ENCODE measurements around the gene TDRD9. TPM values are rescaled to one million over a fixed set of nuclear protein-coding genes. Genes with fewer than 3 reads are reported as not detected.
"Not testable (repeated sequence)": the region's sequence is repeated elsewhere in the genome, so short reads cannot be mapped to it uniquely, and the experiment has no call there.

Gene TDRD9
- total RNA-seq, 2 donors from 2014 or later: 0.95 TPM; not detected in 1

DNA sequence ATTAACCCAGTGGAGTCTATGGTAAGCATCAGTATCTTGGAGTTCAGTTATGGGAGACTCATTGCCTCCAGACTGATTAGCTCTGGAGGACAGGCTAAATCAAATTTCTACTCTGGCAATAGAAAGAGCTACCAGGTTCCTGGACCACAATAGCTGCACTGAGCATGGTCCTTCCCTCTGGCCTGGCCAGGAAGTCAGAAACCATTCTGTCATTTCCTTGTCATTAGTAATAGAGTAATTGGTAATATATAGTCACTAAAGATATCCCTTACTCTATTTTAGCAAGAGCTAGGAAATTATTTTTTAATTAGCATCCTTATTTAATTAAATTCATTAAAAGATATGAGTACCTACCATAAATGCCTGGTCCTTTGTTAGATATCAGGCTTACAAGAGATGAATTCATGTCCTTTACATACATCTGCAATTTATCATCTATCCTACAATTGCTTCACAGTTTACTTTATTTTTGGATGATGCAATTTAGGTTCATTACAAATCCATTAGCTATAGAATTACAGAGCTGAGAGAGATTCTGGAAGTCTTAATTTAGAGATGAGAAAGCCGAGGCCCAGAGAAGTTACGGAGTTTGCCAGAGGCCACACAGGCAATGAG is 23.7 kb upstream of the TDRD9 start:
- Mint-ChIP-seq H3K27me3 (peaks cover 3% of the 10 kb centered on the region), H3K36me3 (ENCODE audit: low read depth) (peaks cover 6% of the 10 kb centered on the region), H3K4me3 (no peak overlapping the region), H3K4me1 (no peaks in the 10 kb centered on the region), H3K9me3 (no peaks in the 10 kb centered on the region), H3K27ac (no peak overlapping the region)
- ATAC-seq (replicated peaks): no peak

DNA sequence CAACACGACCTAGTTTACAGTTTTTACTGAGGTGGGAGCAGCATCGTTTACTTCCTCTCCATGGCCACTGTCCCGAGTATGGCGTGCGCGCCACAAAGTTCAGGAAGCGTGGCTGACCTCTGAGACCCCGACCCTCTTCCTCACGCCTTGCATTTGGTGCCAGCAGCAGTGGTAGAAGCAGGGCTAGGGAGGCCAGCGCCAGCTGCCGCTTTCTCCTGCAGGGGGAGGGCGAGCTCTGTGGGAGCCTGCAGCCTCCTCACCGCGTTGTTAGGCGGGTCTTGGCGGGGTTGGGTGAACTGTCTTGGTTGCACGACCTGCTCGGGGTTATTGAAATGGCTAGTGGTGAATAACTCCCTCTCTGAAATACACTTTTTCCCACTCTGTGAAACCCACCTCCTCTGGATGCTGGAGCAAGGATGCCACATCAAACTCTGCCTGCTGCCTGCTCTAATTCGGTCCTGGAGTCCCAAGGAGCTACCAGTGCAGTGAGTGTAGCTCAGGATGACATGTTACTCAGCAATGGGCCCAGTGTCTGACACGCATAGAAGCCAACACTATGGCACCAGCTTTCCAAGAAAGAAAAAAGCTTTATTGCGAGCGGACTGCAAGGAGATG is 22.3 kb upstream of the TDRD9 start:
- H3K36me3 Mint-ChIP-seq (ENCODE audit: low read depth): peaks cover 6% of the 10 kb centered on the region
- H3K27ac Mint-ChIP-seq: no peak overlapping the region
- no peaks in the 10 kb centered on the region for H3K9me3 Mint-ChIP-seq
- peaks cover 3% of the 10 kb centered on the region for H3K27me3 Mint-ChIP-seq
- H3K4me1 Mint-ChIP-seq: peaks cover 6% of the 10 kb centered on the region
- no peak overlapping the region for H3K4me3 Mint-ChIP-seq
- ATAC-seq (replicated peaks): no peak

DNA sequence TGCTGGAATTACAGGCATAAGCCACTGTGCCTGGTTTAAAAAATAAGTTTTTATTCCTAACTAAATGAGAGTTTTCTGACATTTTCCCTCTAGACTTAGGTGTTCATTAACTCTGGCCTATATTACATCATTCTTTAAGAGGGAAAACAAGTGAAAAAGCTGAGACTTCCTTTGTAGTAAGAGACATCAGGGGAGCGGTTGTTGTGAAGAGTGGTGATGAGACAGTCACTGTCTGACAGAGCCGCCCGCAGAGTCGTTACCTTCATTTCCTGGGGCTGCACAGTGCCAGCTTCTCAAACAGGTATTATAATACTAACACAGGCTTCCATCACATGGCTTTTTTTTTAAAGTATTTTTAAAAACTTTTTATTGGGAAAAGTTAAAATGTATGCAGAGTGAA is 19.7 kb upstream of the TDRD9 start:
- ATAC-seq (replicated peaks): no peak

DNA sequence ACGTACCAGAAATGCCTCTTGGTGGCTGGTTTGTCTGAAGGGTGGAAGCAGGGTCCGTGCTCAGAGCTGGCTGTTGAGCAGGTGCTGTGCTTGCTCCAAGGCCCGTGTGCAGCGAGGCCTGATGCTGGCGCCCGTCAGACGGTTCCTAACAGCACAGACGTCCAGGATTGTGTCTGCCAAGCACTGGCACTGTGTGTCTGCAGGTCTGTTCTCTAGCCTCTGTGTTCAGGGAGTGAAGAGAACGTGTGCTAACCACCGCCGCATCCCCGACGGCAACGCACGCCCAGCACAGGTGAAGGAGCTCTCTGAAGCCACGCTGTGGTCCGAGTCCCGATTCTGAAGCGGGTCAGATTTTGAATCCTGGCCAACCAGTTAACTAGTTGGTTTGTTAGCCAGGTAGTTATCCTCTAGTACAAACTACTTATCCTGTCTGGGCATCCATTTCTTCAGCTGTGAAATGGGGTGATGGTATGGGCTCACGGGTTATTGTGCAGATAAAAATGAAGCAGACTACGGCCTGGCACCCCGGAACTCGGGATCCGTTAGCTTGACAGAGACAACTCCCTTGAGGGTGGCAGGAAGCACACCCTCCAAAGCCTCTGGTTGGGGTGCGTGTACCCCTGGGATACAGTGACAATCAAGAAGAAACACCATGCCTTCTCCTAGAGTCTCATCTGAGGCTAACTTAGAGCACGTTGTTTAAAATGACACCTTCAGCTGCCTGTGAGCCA is 18.6 kb upstream of the TDRD9 start:
- no peak for ATAC-seq (replicated peaks)
- Mint-ChIP-seq H3K4me3 (peak overlapping the region; percentile 16), H3K27ac (peak overlapping the region; percentile 26), H3K9me3 (no peaks in the 10 kb centered on the region), H3K4me1 (peaks cover 6% of the 10 kb centered on the region), H3K27me3 (peaks cover 3% of the 10 kb centered on the region), H3K36me3 (ENCODE audit: low read depth) (peaks cover 36% of the 10 kb centered on the region)

More for the DNA sequence above, 19.7 kb upstream of the TDRD9 start:
- Mint-ChIP-seq H3K27ac (no peak overlapping the region), H3K27me3 (peaks cover 3% of the 10 kb centered on the region), H3K4me1 (peaks cover 6% of the 10 kb centered on the region), H3K9me3 (no peaks in the 10 kb centered on the region), H3K36me3 (ENCODE audit: low read depth) (peaks cover 25% of the 10 kb centered on the region), H3K4me3 (no peak overlapping the region)

DNA sequence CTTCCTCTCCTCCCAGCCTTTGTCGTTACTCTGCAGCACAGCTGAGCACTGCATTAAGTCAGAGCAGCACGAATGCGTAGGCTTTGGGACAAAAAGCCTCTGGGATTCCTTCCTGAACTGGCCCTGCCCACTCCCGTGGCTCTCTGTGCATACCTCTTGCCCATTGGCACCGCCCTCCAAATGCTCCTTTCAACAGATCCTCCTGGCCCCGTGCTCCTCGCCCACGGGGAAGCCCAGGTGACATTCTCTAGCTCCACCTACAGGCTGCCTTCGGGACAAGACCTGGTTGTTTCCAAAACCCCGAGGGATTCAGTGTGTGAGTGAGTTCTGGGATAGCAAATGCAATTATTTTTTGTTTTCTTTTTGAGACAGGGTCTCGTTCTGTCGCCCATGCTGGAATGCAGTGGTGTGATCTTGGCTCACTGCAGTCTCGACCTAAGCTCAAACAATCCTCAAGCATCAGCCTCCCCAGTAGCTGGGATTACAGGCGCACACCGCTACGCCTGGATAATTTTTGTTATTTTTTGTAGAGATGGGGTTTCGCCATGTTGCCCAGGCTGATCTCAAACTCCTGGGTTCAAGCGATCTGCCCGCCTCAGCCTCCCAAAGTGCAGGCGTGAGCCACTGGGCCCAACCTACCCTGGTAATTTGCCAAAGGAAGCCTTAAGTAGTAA is 17.9 kb upstream of the TDRD9 start:
- Mint-ChIP-seq H3K36me3 (ENCODE audit: low read depth) (peaks cover 43% of the 10 kb centered on the region), H3K9me3 (no peaks in the 10 kb centered on the region), H3K4me3 (peak overlapping the region; percentile 16), H3K27me3 (peaks cover 3% of the 10 kb centered on the region), H3K4me1 (peaks cover 6% of the 10 kb centered on the region), H3K27ac (peak overlapping the region; percentile 26)
- peak; percentile 97 for ATAC-seq (replicated peaks)

DNA sequence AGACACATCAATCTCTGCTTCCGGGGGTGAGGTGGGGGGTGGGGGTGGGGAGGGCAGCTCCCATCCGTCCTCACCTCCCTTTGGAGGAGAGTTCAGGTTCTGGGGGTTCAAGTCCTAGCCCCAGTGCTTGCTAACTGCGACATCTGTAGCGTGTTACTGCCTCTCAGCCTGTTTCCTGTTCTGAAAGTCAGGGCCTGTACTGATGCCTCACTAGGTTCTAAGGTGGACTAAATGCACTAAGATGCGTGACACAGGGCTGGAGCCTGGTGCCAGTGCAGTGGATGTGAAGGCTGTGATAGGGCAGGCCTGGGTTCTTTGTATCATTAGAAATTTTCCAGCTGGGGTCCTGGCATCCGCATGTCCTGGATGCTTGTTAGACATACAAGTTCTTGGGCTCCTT is 17.3 kb upstream of the TDRD9 start:
- no peak for ATAC-seq (replicated peaks)
- H3K9me3 Mint-ChIP-seq: no peaks in the 10 kb centered on the region
- H3K27ac Mint-ChIP-seq: no peak overlapping the region
- peaks cover 6% of the 10 kb centered on the region for H3K4me1 Mint-ChIP-seq
- H3K4me3 Mint-ChIP-seq: no peak overlapping the region
- peaks cover 49% of the 10 kb centered on the region for H3K36me3 Mint-ChIP-seq (ENCODE audit: low read depth)
- H3K27me3 Mint-ChIP-seq: peaks cover 2% of the 10 kb centered on the region

DNA sequence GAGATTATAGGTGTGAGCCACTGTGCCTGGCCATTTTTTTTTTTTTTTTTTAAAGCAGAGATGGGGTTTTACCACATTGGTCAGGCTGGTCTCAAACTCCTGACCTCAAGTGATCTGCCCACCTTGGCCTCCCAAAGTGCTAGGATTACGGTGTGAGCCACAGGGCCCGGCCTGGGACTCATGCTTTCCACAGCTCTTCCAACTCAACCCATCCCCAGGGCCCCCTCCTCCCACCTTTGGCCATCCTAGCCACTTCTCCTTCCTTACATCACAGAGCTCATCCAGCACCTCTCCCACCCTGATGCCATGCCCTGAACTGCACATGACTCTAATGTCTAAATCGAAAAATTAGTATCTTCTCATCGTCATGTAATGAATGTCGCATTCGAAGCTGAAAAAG is 12.6 kb upstream of the TDRD9 start:
- no peak overlapping the region for H3K27ac Mint-ChIP-seq
- H3K4me3 Mint-ChIP-seq: no peak overlapping the region
- no peaks in the 10 kb centered on the region for H3K27me3 Mint-ChIP-seq
- ATAC-seq (replicated peaks): no peak
- no peaks in the 10 kb centered on the region for H3K9me3 Mint-ChIP-seq
- H3K4me1 Mint-ChIP-seq: no peaks in the 10 kb centered on the region
- peaks cover 66% of the 10 kb centered on the region for H3K36me3 Mint-ChIP-seq (ENCODE audit: low read depth)

DNA sequence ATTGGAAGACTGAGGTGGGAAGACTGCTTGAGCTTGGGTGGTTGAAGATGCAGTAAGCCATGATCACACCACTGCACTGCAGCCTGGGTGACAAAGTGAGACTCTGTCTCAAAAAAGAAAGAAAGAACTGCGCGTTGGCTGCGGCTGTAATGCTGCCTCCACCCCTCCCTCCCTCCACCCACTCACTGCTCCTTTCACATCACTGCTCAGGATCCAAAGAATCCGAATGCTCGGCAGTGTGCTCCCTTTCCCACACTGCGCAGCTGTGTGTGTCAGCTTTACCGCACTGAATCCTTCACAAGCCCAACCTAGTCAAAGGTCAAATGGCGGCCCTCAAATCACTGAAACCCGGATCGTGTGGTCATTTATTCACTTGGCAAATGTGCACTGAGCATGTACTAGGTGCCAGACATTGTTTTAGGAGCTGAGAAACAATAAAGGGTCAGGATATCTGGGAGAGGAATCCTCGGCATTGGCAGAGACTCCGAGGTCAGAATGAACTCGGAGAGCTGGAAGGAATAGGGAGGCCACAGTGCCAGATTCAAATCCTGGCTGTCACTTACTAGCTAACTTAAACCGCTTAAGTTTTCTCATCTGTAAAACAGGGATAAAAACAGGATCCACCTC is 11.5 kb upstream of the TDRD9 start:
- no peak for ATAC-seq (replicated peaks)
- no peak overlapping the region for H3K4me3 Mint-ChIP-seq

DNA sequence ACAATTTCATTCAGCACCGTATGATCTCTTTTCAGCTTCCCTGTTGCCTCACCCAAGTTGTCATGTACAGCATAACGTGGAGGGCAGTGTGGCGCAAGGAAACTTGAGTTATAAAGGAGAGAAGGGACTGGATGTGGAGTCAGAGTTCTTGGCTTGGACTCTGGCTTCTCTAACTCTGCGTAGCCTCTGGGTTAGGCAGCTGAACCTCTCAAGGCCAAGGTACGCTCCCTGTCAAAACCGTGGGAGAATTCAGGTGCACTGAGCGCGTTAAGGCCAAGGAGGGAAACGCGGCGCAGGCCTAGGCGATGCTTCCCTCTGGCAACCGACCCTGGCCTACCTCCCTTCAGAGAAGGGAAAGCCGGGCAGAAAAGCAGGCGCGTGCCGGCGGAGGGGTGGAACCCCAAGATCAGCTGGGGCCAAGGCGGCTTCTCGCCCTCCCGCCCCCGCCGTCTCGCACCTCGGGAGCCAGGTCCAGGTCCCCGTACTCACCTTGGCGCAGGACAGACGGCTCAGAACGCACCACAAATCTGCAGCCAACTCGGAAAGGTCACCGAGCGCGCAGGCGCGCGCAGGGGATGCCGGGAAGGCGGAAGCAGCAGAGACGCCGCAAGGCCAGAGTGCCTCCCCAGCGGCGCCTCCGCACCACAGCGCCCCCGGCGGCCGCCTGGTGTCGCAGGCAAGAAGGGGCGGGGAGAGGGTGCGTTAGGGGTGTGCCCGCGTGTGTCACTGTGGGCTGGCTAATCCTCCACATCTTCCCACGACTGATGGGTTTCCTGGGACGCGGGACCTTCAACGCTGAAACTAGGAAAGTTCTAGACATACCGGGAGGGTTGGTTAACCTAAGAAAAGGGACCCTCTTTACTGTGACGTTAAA is 7.0 kb upstream of the TDRD9 start:
- Mint-ChIP-seq H3K4me3 (peak overlapping the region; percentile 93), H3K36me3 (ENCODE audit: low read depth) (peaks cover 25% of the 10 kb centered on the region), H3K4me1 (no peaks in the 10 kb centered on the region), H3K27ac (peak overlapping the region; percentile 91), H3K9me3 (no peaks in the 10 kb centered on the region), H3K27me3 (peaks cover 4% of the 10 kb centered on the region)
- peak; percentile 99 for ATAC-seq (replicated peaks)

More for the DNA sequence above, 11.5 kb upstream of the TDRD9 start:
- peaks cover 69% of the 10 kb centered on the region for H3K36me3 Mint-ChIP-seq (ENCODE audit: low read depth)
- no peaks in the 10 kb centered on the region for H3K4me1 Mint-ChIP-seq
- H3K27ac Mint-ChIP-seq: no peak overlapping the region
- no peaks in the 10 kb centered on the region for H3K27me3 Mint-ChIP-seq
- H3K9me3 Mint-ChIP-seq: no peaks in the 10 kb centered on the region

DNA sequence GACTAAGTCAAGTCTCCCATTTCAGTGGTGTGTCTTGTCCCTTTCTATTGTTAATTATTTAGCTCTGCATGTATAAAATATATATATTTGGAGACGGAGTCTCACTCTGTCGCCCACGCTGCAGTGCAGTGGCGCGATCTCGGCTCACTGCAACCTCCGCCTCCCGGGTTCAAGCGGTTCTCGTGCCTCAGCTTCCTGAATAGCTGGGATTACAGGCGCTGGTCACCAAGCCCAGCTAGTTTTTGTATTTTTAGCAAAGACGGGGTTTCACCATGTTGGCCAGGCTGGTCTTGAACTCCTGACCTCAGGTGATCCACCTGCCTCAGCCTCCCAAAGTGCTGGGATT is 6.4 kb upstream of the TDRD9 start:
- H3K27me3 Mint-ChIP-seq; H3K9me3 Mint-ChIP-seq; ATAC-seq (replicated peaks); H3K27ac Mint-ChIP-seq; H3K4me1 Mint-ChIP-seq: not testable (repeated sequence)
- peak overlapping the region; percentile 93 for H3K4me3 Mint-ChIP-seq
- H3K36me3 Mint-ChIP-seq (ENCODE audit: low read depth): peaks cover 19% of the 10 kb centered on the region

DNA sequence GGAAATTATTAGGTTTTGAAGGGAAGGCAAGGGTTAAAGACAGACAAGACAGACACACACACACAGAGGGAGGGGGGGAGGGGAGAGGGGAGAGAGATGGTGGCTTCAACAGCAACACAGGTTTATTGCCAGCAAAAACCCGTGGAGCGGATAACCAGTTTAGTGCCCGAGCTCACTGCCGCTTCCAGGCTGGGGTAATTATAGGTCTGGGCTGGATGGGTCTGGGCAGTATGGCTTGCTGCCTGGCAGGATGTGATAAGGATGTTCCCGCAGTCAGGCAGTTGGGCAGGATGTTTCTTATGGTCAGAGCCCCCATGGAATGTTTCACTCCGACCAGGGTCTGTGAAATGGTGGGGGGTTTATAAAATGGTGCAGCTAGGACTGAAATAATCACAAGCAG is 4.4 kb upstream of the TDRD9 start:
- H3K9me3 Mint-ChIP-seq: no peaks in the 10 kb centered on the region
- no peaks in the 10 kb centered on the region for H3K4me1 Mint-ChIP-seq
- ATAC-seq (replicated peaks): no peak
- H3K4me3 Mint-ChIP-seq: no peak overlapping the region
- no peak overlapping the region for H3K27ac Mint-ChIP-seq
- H3K27me3 Mint-ChIP-seq: peaks cover 4% of the 10 kb centered on the region
- H3K36me3 Mint-ChIP-seq (ENCODE audit: low read depth): peaks cover 6% of the 10 kb centered on the region

DNA sequence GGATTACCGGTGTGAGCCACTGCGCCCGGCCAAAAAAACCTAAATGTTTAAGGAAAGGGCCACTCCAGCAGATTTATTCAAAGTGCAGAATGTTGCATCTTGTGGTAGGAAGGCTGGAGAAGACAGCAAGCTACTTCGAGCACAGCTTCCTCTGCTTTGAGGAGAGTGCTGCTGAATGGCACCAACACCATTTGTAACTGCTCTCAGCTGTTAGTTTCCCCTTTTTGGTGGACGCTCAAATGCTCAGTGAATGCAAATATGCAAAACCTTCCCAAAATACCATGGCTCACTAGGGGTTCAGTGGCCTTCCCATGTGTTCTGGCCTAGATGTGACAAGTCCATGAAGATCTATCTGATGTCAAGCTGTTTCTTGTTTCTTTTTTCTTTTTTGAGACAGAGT is 2.9 kb upstream of the TDRD9 start:
- no peak for ATAC-seq (replicated peaks)
- Mint-ChIP-seq H3K4me3 (no peak overlapping the region), H3K27ac (no peak overlapping the region), H3K9me3 (no peaks in the 10 kb centered on the region), H3K27me3 (peaks cover 4% of the 10 kb centered on the region), H3K4me1 (no peaks in the 10 kb centered on the region), H3K36me3 (ENCODE audit: low read depth) (peaks cover 6% of the 10 kb centered on the region)

DNA sequence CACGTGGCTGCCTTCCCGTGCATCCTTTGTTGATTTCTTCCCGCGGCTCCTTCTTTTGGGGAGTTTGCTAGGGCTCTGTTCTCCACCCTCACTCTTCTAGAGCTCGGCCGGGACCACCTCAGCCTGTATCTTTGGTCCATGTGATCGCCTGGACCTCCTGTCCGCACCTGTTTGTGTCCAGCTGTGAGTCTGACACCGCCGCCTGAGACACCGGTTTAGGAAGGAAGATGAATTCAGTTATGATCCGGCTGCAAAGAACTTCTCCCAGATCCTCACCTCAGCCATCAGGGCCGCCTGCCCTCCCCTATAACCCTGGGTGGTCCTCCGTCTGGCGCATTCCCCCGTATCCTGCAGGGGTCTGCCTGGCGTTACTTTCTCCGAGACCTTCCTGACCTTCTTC is 690 bp upstream of the TDRD9 start:
- H3K36me3 Mint-ChIP-seq (ENCODE audit: low read depth): no peaks in the 10 kb centered on the region
- ATAC-seq (replicated peaks): no peak

More for the DNA sequence above, 690 bp upstream of the TDRD9 start:
- no peaks in the 10 kb centered on the region for H3K4me1 Mint-ChIP-seq
- H3K27ac Mint-ChIP-seq: no peak overlapping the region
- no peak overlapping the region for H3K4me3 Mint-ChIP-seq
- H3K9me3 Mint-ChIP-seq: no peaks in the 10 kb centered on the region
- peaks cover 4% of the 10 kb centered on the region for H3K27me3 Mint-ChIP-seq

All from activated T-helper 17 cell treated with anti-CD3 and anti-CD28 coated beads, Interleukin-2, amount 50 U/mL, for 72 hours (primary cell).